ENCODE results near the gene MTHFD2L. TPM values are rescaled to one million over a fixed set of nuclear protein-coding genes. Genes with fewer than 3 reads are reported as not detected.

The MTHFD2L gene
- total and polyA plus RNA-seq, 2 donors from 2014 or later = 12.3 to 16.3 TPM

GRCh38 chr4:74254386-74254785 is 96.5 kb downstream of the MTHFD2L start:
- H3K9ac ChIP-seq (ENCODE audit: low read length in 3 of 3) = no peak overlapping the region
- FAIRE-seq = no peak
- no peak overlapping the region for H3K27ac ChIP-seq (ENCODE audit: low read depth in 2 of 2, low read length in 2 of 2)
- peaks cover 0 to 4% (median 0%) of the 10 kb centered on the region in 3 donors for H3K9me3 ChIP-seq (ENCODE audit: control insufficient read depth in 2 of 3, insufficient read depth in 1 of 3, low read length in 3 of 3)
- no peak for TF ChIP-seq CTCF (IDR thresholded peaks at IDR 0.05; ENCODE audit: borderline replicate concordance, extremely low read depth, insufficient read depth)
- no peaks in the 10 kb centered on the region for H3K27me3 ChIP-seq (ENCODE audit: control insufficient read depth, insufficient read depth, low read length)
- no peak overlapping the region for H3K4me3 ChIP-seq (ENCODE audit: low read length in 3 of 3)
- no peaks in the 10 kb centered on the region for H3K4me1 ChIP-seq (ENCODE audit: control insufficient read depth in 2 of 3, insufficient read depth in 2 of 3, low read depth in 1 of 3, low read length in 3 of 3)
- intact Hi-C loops (cut with DNase I) = no loop called here
- H3K36me3 ChIP-seq (ENCODE audit: control insufficient read depth in 2 of 3, insufficient read depth in 3 of 3, low read length in 3 of 3) = no peaks in the 10 kb centered on the region
- DNase-seq = no peak

GRCh38 chr4:74255096-74255495 is 97.2 kb downstream of the MTHFD2L start:
- no peak for FAIRE-seq
- no peak for TF ChIP-seq CTCF (IDR thresholded peaks at IDR 0.05; ENCODE audit: borderline replicate concordance, extremely low read depth, insufficient read depth)
- intact Hi-C loops (cut with DNase I) = no loop called here
- Histone ChIP-seq H3K36me3 (ENCODE audit: control insufficient read depth in 2 of 3, insufficient read depth in 3 of 3, low read length in 3 of 3) (no peaks in the 10 kb centered on the region), H3K27me3 (ENCODE audit: control insufficient read depth, insufficient read depth, low read length) (no peaks in the 10 kb centered on the region), H3K4me1 (ENCODE audit: control insufficient read depth in 2 of 3, insufficient read depth in 2 of 3, low read depth in 1 of 3, low read length in 3 of 3) (no peaks in the 10 kb centered on the region), H3K4me3 (ENCODE audit: low read length in 3 of 3) (no peak overlapping the region), H3K9me3 (ENCODE audit: control insufficient read depth in 2 of 3, insufficient read depth in 1 of 3, low read length in 3 of 3) (peaks cover 0 to 4% (median 0%) of the 10 kb centered on the region in 3 donors), H3K9ac (ENCODE audit: low read length in 3 of 3) (no peak overlapping the region), H3K27ac (ENCODE audit: low read depth in 2 of 2, low read length in 2 of 2) (no peak overlapping the region)
- DNase-seq = no peak

- Histone ChIP-seq H3K36me3 (ENCODE audit: control insufficient read depth in 2 of 3, insufficient read depth in 3 of 3, low read length in 3 of 3) (no peaks in the 10 kb centered on the region), H3K4me3 (ENCODE audit: low read length in 3 of 3) (no peak overlapping the region), H3K27me3 (ENCODE audit: control insufficient read depth, insufficient read depth, low read length) (no peaks in the 10 kb centered on the region), H3K9ac (ENCODE audit: low read length in 3 of 3) (no peak overlapping the region), H3K4me1 (ENCODE audit: control insufficient read depth in 2 of 3, insufficient read depth in 2 of 3, low read depth in 1 of 3, low read length in 3 of 3) (no peaks in the 10 kb centered on the region), H3K9me3 (ENCODE audit: control insufficient read depth in 2 of 3, insufficient read depth in 1 of 3, low read length in 3 of 3) (no peaks in the 10 kb centered on the region), H3K27ac (ENCODE audit: low read depth in 2 of 2, low read length in 2 of 2) (no peak overlapping the region)
- DNase-seq = peak in 1 of 5 donors; percentile 30
- FAIRE-seq = no peak
- intact Hi-C loops (cut with DNase I) = no loop called here
- no peak for TF ChIP-seq CTCF (IDR thresholded peaks at IDR 0.05; ENCODE audit: borderline replicate concordance, extremely low read depth, insufficient read depth)
Observed at GRCh38 chr4:74258963-74259362, 101.0 kb downstream of the MTHFD2L start.

GRCh38 chr4:74260036-74260435 is 102.1 kb downstream of the MTHFD2L start:
- intact Hi-C loops (cut with DNase I) = no loop called here
- no peak overlapping the region for H3K27ac ChIP-seq (ENCODE audit: low read depth in 2 of 2, low read length in 2 of 2)
- no peaks in the 10 kb centered on the region for H3K9me3 ChIP-seq (ENCODE audit: control insufficient read depth in 2 of 3, insufficient read depth in 1 of 3, low read length in 3 of 3)
- no peaks in the 10 kb centered on the region for H3K4me1 ChIP-seq (ENCODE audit: control insufficient read depth in 2 of 3, insufficient read depth in 2 of 3, low read depth in 1 of 3, low read length in 3 of 3)
- H3K4me3 ChIP-seq (ENCODE audit: low read length in 3 of 3) = no peak overlapping the region
- no peak for FAIRE-seq
- TF ChIP-seq CTCF (IDR thresholded peaks at IDR 0.05; ENCODE audit: borderline replicate concordance, extremely low read depth, insufficient read depth) = no peak
- no peaks in the 10 kb centered on the region for H3K36me3 ChIP-seq (ENCODE audit: control insufficient read depth in 2 of 3, insufficient read depth in 3 of 3, low read length in 3 of 3)
- H3K27me3 ChIP-seq (ENCODE audit: control insufficient read depth, insufficient read depth, low read length) = no peaks in the 10 kb centered on the region
- no peak for DNase-seq
- no peak overlapping the region for H3K9ac ChIP-seq (ENCODE audit: low read length in 3 of 3)

Measured in kidney (tissue), 14 donors.